GM23248 (cell line): ENCODE measurements around the gene GMEB2. TPM values are rescaled to one million over a fixed set of nuclear protein-coding genes. Genes with fewer than 3 reads are reported as not detected.

ENCODE experiments used
- DNase-seq: peaks from one replicate; pipeline ENCODE4 v3.0.0-alpha.2; 2015
- H2AFZ ChIP-seq: fragments of 200-600 bp; sonication (generic); 2 replicates; pipeline ENCODE4 v1.6.1; 2016; ENCODE audit warnings: antibody characterized with exemption
- H3F3A ChIP-seq: fragments of 200-600 bp; sonication (generic); 2 replicates; pipeline ENCODE4 v1.6.1; 2016; ENCODE audit warnings: mild to moderate bottlenecking, antibody characterized with exemption, mixed run types; ENCODE audit not compliant: insufficient read depth
- H3K27ac ChIP-seq: fragments of 200-600 bp; sonication (generic); 2 replicates; pipeline ENCODE4 v1.5.1; 2016; ENCODE audit warnings: mild to moderate bottlenecking
- H3K27me3 ChIP-seq: fragments of 200-600 bp; sonication (generic); replicated peaks from 2 replicates; pipeline ENCODE4 v1.6.1; 2016; ENCODE audit warnings: mild to moderate bottlenecking; ENCODE audit not compliant: insufficient read depth
- H3K36me3 ChIP-seq: fragments of 200-600 bp; sonication (generic); 2 replicates; pipeline ENCODE4 v1.6.1; 2016; ENCODE audit warnings: low read depth, mild to moderate bottlenecking
- H3K4me1 ChIP-seq: fragments of 200-600 bp; sonication (generic); 2 replicates; pipeline ENCODE4 v1.6.1; 2016; ENCODE audit warnings: mild to moderate bottlenecking; ENCODE audit not compliant: insufficient read depth
- H3K4me2 ChIP-seq: fragments of 200-600 bp; sonication (generic); one replicate; pipeline ENCODE4 v1.6.1; 2016; ENCODE audit warnings: mild to moderate bottlenecking; ENCODE audit not compliant: unreplicated experiment
- H3K4me3 ChIP-seq: fragments of 200-600 bp; sonication (generic); 2 replicates; pipeline ENCODE4 v1.5.1; 2016; ENCODE audit warnings: mild to moderate bottlenecking
- H3K79me2 ChIP-seq: fragments of 200-600 bp; sonication (generic); 2 replicates; pipeline ENCODE4 v1.6.1; 2016; ENCODE audit warnings: mild to moderate bottlenecking; ENCODE audit not compliant: insufficient read depth
- H3K9ac ChIP-seq: fragments of 200-600 bp; sonication (generic); 2 replicates; pipeline ENCODE4 v1.6.1; 2016; ENCODE audit warnings: mild to moderate bottlenecking
- H3K9me2 ChIP-seq: fragments of 200-600 bp; sonication (generic); 2 replicates; pipeline ENCODE4 v1.6.1; 2016; ENCODE audit warnings: mixed run types, mild to moderate bottlenecking, moderate library complexity; ENCODE audit not compliant: insufficient read depth
- H3K9me3 ChIP-seq: fragments of 200-600 bp; sonication (generic); one replicate; pipeline ENCODE4 v1.6.1; 2017; ENCODE audit warnings: low read depth
- H4K20me1 ChIP-seq: fragments of 200-600 bp; sonication (generic); 2 replicates; pipeline ENCODE4 v1.6.0; 2016; ENCODE audit not compliant: insufficient read depth
- EZH2 ChIP-seq: fragments of 200-600 bp; sonication (generic); IDR thresholded peaks from 2 replicates; pipeline ENCODE4 v1.6.1; 2018; ENCODE audit warnings: antibody characterized with exemption, mild to moderate bottlenecking; ENCODE audit not compliant: insufficient read depth, poor library complexity, severe bottlenecking
- EZH2phosphoT487 ChIP-seq: fragments of 200-600 bp; sonication (generic); IDR thresholded peaks from 2 replicates; pipeline ENCODE4 v1.6.1; 2018; ENCODE audit warnings: antibody characterized with exemption, moderate library complexity, mild to moderate bottlenecking, low read depth; ENCODE audit not compliant: insufficient read depth
- WGBS, 2 experiments: methylation state at CpG; one replicate each; pipeline ENCODE4 v1.1.6; 2015 to 2017; ENCODE audit warnings: low lambda C conversion rate in 2 of 2, low coverage in 1 of 2; ENCODE audit errors: missing lambda C conversion rate in 2 of 2; 5-methylcytosine and 5-hydroxymethylcytosine counted together
- in situ Hi-C: fragments of 300-500 bp; cut with MboI; formaldehyde crosslinking; loops from 2 replicates; pipeline ENCODE4 v1.15.0; 2020
- polyA plus RNA-seq: library from polyadenylated mRNA; unstranded; fragments of >200 nt; fragmentation: Nextera tagmentation; extraction: Ambion mirVana; gene quantifications from 2 replicates; pipeline ENCODE4 v1.2.1, GENCODE V29; 2016
- total RNA-seq: library from RNA; depleted of rRNA; stranded (reverse); fragments of >200 nt; shearing (Covaris generic); gene quantifications from 2 replicates; pipeline ENCODE4 v1.2.3, GENCODE V29; 2014

GMEB2 gene
- total and polyA plus RNA-seq, 2 experiments from 2014 or later: 7.8 to 13.6 TPM

DNA sequence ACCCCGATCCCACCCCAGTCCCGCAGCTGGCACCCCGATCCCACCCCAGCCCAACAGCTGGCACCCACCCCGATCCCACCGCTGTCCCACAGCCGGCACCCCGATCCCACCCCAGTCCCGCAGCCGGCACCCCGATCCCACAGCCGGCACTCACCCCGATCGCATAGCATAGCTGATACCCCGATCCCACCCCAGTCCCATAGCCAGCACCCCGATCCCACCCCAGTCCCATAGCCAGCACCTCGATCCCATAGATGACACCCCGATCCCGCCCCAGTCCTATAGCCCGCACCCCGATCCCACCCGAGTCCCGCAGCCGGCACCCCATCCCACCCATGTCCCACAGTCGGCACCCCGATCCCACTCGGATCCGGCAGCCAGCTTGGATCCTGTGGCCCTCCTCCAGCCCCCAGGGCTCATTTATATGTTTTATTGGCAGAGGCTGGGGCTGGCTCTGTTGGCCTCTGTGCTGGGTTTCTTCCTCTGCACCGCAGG, 897 bp upstream of the GMEB2 start:
- no peaks in the 10 kb centered on the region for H3K36me3 ChIP-seq
- H3K4me2 ChIP-seq: peak overlapping the region; percentile 91
- peak overlapping the region; percentile 81 for H3K4me3 ChIP-seq
- TF ChIP-seq EZH2phosphoT487 (no peak), EZH2 (no peak)
- H4K20me1 ChIP-seq: no peaks in the 10 kb centered on the region
- peaks cover 7% of the 10 kb centered on the region for H3K4me1 ChIP-seq
- peak overlapping the region; percentile 20 for H3K27ac ChIP-seq
- no peak for DNase-seq
- H3K9me3 ChIP-seq: no peaks in the 10 kb centered on the region
- in situ Hi-C loops: no loop called here
- H3F3A ChIP-seq: 0 out of 2 replicates have a peak, but pooled peaks cover 8% of the 10 kb centered on the region
- H2AFZ ChIP-seq: peak overlapping the region; percentile 79
- WGBS, 2 experiments: 0 to 6% methylated on average over 5 to 28 of the region's 28 CpGs
- H3K9ac ChIP-seq: peak overlapping the region; percentile 88
- H3K79me2 ChIP-seq: peaks cover 64% of the 10 kb centered on the region
- H3K27me3 ChIP-seq: no peaks in the 10 kb centered on the region
- no peaks in the 10 kb centered on the region for H3K9me2 ChIP-seq

DNA sequence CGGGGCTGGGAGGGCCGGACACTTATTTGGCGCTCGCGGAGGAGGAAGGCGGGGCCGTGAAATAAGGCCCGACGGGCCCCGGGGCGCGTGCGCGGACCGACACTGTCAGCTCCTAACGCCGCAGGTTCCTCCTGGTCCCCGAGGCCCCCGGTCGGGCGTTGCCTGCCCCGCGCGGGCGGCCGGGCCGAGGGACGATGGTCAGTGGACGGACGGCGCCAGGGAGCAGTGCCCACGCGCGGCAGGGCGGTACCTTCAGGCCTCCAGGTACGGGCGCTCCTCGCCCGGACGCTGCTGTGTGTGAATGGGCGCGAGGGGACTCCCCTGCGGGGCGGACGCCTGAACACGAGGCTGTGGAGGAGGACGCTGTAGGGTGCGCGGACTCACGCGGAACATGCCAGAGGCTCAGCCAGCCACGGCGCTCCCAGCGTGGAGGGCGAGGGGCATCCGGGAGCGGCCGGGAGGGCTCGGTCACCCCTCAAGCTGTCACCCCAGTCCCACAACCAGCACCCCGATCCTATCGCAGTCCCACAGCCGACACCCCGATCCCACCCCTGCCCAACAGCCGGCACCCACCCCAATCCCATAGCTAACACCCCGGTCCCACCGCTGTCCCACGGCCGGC, 339 bp upstream of the GMEB2 start:
- H3K27ac ChIP-seq: peak overlapping the region; percentile 92
- peaks cover 7% of the 10 kb centered on the region for H3K4me1 ChIP-seq
- no peak for TF ChIP-seq EZH2phosphoT487
- TF ChIP-seq EZH2: no peak
- in situ Hi-C loops: no loop called here
- no peaks in the 10 kb centered on the region for H4K20me1 ChIP-seq
- H3K4me2 ChIP-seq: peak overlapping the region; percentile 67
- H3K9me3 ChIP-seq: no peaks in the 10 kb centered on the region
- peak overlapping the region; percentile 88 for H3K9ac ChIP-seq
- no peaks in the 10 kb centered on the region for H3K9me2 ChIP-seq
- H3K4me3 ChIP-seq: peak overlapping the region; percentile 81
- H3K27me3 ChIP-seq: no peaks in the 10 kb centered on the region
- H2AFZ ChIP-seq: peak overlapping the region; percentile 62
- no peaks in the 10 kb centered on the region for H3K36me3 ChIP-seq
- DNase-seq: peak; percentile 97
- WGBS, 2 experiments: 0 to 3% methylated on average over 26 to 47 of the region's 68 CpGs
- H3F3A ChIP-seq: 0 out of 2 replicates have a peak, but pooled peaks cover 8% of the 10 kb centered on the region
- H3K79me2 ChIP-seq: peaks cover 70% of the 10 kb centered on the region

DNA sequence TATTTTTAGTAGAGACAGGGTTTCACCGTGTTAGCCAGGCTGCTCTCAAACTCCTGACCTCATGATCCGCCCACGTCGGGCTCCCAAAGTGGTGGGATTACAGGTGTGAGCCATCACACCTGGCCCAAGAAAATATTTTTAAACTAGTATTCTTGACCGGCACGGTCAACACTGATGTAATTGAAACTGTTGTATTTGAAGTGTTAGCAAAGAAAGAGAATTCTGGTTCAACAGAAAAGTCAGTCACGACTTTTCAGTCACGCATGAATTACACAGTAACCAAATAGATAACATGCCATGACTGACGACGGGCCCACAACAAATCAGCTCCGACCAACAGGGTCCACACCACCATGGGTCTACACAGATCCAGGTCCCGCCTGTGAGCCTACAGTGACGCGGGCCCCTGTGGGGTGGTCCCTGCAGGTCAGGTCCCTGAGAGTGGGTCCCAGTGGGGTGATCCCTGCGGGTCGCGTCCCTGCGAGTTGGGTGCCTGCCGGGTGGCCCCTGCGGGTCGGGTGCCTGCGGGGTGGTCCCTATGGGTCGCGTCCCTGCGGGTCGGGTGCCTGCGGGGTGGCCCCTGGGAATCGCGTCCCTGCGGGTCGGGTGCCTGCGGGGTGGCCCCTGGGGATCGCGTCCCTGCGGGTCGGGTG, 1.0 kb downstream of the GMEB2 start:
- in situ Hi-C loops: no loop called here
- peak; percentile 59 for DNase-seq
- WGBS, 2 experiments: 23 to 30% methylated on average over 14 to 22 of the region's 36 CpGs

DNA sequence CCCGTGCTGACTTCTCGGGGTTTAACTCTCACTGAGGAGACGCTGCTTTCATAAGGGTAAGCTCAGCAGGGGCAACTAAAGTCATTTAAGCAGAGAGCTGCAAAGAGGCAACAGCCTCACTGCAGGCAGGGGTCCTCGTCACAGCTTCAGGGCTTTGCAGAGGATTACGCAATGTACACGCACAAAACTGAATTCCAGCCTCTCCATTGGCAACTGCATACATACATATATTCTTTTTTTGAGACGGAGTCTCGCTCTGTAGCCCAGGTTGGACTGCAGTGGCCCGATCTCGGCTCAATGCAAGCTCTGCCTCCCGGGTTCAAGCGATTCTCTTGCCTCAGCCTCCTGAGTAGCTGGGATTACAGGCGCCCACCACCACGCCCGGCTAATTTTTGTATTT, 2.4 kb downstream of the GMEB2 start:
- H4K20me1 ChIP-seq: no peaks in the 10 kb centered on the region
- TF ChIP-seq EZH2: no peak
- TF ChIP-seq EZH2phosphoT487: no peak
- H3K27ac ChIP-seq: no peak overlapping the region
- no peaks in the 10 kb centered on the region; the same call in 1 of the 2 replicates for H3K36me3 ChIP-seq
- no peak overlapping the region for H3K9ac ChIP-seq
- no peaks in the 10 kb centered on the region for H3K9me3 ChIP-seq
- 77 to 81% methylated on average over 15 of the region's 15 CpGs for WGBS, 2 experiments
- DNase-seq: peak; percentile 63
- H3K4me2 ChIP-seq: no peak overlapping the region
- H3K4me3 ChIP-seq: no peak overlapping the region
- H2AFZ ChIP-seq: no peak overlapping the region
- H3K79me2 ChIP-seq: peaks cover 94% of the 10 kb centered on the region
- H3K4me1 ChIP-seq: peaks cover 7% of the 10 kb centered on the region
- H3F3A ChIP-seq: 0 out of 2 replicates have a peak, but pooled peaks cover 8% of the 10 kb centered on the region
- no peaks in the 10 kb centered on the region for H3K27me3 ChIP-seq
- in situ Hi-C loops: no loop called here
- no peaks in the 10 kb centered on the region for H3K9me2 ChIP-seq

More for the DNA sequence above, 1.0 kb downstream of the GMEB2 start:
- Histone ChIP-seq H3K4me1 (peaks cover 7% of the 10 kb centered on the region), H3K9me2 (no peaks in the 10 kb centered on the region), H3K4me2 (peak overlapping the region; percentile 83), H3K9ac (peak overlapping the region; percentile 100), H3K9me3 (no peaks in the 10 kb centered on the region), H4K20me1 (no peaks in the 10 kb centered on the region), H2AFZ (peak overlapping the region; percentile 55), H3K36me3 (no peaks in the 10 kb centered on the region), H3K79me2 (peaks cover 83% of the 10 kb centered on the region), H3K4me3 (peak overlapping the region; percentile 95), H3F3A (0 out of 2 replicates have a peak, but pooled peaks cover 8% of the 10 kb centered on the region), H3K27ac (peak overlapping the region; percentile 92), H3K27me3 (no peaks in the 10 kb centered on the region)
- no peak for TF ChIP-seq EZH2phosphoT487
- no peak for TF ChIP-seq EZH2
